Activated T-cell treated with anti-CD3 and anti-CD28 coated beads for 48 hours (primary cell): ENCODE results near the gene VEZF1.
A peak's percentile ranks its signal among the peaks of the same experiment; 100 is the strongest.
"Not testable (repeated sequence)": the region's sequence is repeated elsewhere in the genome, so short reads cannot be mapped to it uniquely, and the experiment has no call there.

ENCODE experiments used
- DNase-seq: peaks from one replicate; pipeline ENCODE4 v3.0.0-alpha.2; 2020; ENCODE audit warnings: low read depth

Gene VEZF1

GRCh38 chr17:57974053-57974824 lies 13.8 kb downstream of the VEZF1 start:
- DNase-seq = not testable (repeated sequence)

- no peak for DNase-seq
Measured at GRCh38 chr17:57972151-57972550, 15.9 kb downstream of the VEZF1 start.

- DNase-seq = no peak
Measured at GRCh38 chr17:57971572-57971971, 16.5 kb downstream of the VEZF1 start.

GRCh38 chr17:57970710-57971109 lies 17.3 kb downstream of the VEZF1 start:
- DNase-seq = no peak

- DNase-seq = no peak
Measured at GRCh38 chr17:57968456-57968855, 19.6 kb downstream of the VEZF1 start.

- DNase-seq = no peak
Measured at GRCh38 chr17:57966875-57967274, 21.2 kb downstream of the VEZF1 start.

- no peak for DNase-seq
Measured at GRCh38 chr17:57966246-57966645, 21.8 kb downstream of the VEZF1 start.

- no peak for DNase-seq
Measured at GRCh38 chr17:57965521-57966160, 22.4 kb downstream of the VEZF1 start.

- no peak for DNase-seq
Measured at GRCh38 chr17:57963149-57963511, 24.9 kb downstream of the VEZF1 start.

- DNase-seq = no peak
Measured at GRCh38 chr17:57962279-57963148, 25.5 kb downstream of the VEZF1 start.

GRCh38 chr17:57959929-57960328 lies 28.1 kb downstream of the VEZF1 start:
- no peak for DNase-seq

GRCh38 chr17:57958391-57958790 lies 29.7 kb downstream of the VEZF1 start:
- DNase-seq = not testable (repeated sequence)

GRCh38 chr17:57957886-57958285 lies 30.2 kb downstream of the VEZF1 start:
- DNase-seq = no peak

- DNase-seq = no peak
Measured at GRCh38 chr17:57957120-57957850, 30.8 kb downstream of the VEZF1 start.

GRCh38 chr17:57956291-57957119 lies 31.5 kb downstream of the VEZF1 start:
- no peak for DNase-seq

GRCh38 chr17:57955183-57955931 lies 32.7 kb downstream of the VEZF1 start, which contains the start of gene CUEDC1:
TSS of gene CUEDC1 (minus strand) at chr17:57955412. CDS start at chr17:57885564, 69,848 bp downstream.
- DNase-seq = peak; percentile 64

- DNase-seq = no peak
Measured at GRCh38 chr17:57954397-57955182, 33.5 kb downstream of the VEZF1 start.

- DNase-seq = no peak
Measured at GRCh38 chr17:57953705-57954396, 34.2 kb downstream of the VEZF1 start.

- DNase-seq = no peak
Measured at GRCh38 chr17:57953219-57953618, 34.8 kb downstream of the VEZF1 start.
